ENCODE data around the gene CLTA. TPM values are rescaled to one million over a fixed set of nuclear protein-coding genes. Genes with fewer than 3 reads are reported as not detected.

The CLTA gene
- total and polyA plus RNA-seq, 2 of the 8 experiments (the other 6 are each of a cell fraction or from before 2014, with no cell fraction given) = 137 to 236 TPM

DNA sequence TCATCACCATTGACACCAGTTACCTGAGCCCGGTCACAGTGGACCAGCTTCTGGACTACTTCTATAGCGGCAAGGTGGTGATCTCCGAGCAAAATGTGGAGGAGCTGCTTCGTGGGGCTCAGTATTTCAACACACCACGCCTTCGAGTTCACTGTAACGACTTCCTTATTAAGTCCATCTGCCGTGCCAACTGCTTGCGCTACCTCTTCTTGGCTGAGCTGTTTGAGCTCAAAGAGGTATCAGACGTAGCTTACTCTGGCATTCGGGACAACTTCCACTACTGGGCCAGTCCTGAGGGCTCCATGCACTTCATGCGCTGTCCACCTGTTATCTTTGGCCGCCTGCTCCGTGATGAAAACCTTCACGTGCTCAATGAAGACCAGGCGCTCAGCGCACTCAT is 21.0 kb upstream of the CLTA start:
- ChIA-PET CTCF (ENCODE audit: partially characterized antibody) (interaction anchor here (0.6 to 10.2 kb wide), 13 partner anchors 9 to 255 kb away, joined by 3 to 153 read pairs (median 4); partner anchors contain the start of gene GLIPR2), POLR2A (ENCODE audit: partially characterized antibody) (interaction anchor here (1.6 kb wide), 1 partner anchor 21 kb away, joined by 5 read pairs; the partner anchor contains the start of gene CLTA)
- H3K4me3 ChIP-seq (ENCODE audit: extremely low read depth in 1 of 4, insufficient read depth in 2 of 4, low read depth in 3 of 4, low read length in 4 of 4) = no peak overlapping the region
- no peaks in the 10 kb centered on the region for H3K9me3 ChIP-seq (ENCODE audit: insufficient read depth in 2 of 2, low read depth in 1 of 2, low read length in 1 of 2)
- H3K79me1 ChIP-seq (ENCODE audit: low read depth, low read length) = no peaks in the 10 kb centered on the region
- no peak overlapping the region for H2BK120ac ChIP-seq (replicated peaks; ENCODE audit: low read depth, low read length)
- no peak overlapping the region for H3K4ac ChIP-seq (replicated peaks; ENCODE audit: insufficient read length, low read depth, low read length)
- no peak overlapping the region for H2AK5ac ChIP-seq (ENCODE audit: low read depth, low read length)
- H2AFZ ChIP-seq (ENCODE audit: low read length) = no peak overlapping the region
- no peak overlapping the region for H3K23ac ChIP-seq (ENCODE audit: insufficient read length)
- no peak for TF ChIP-seq SAP30 (IDR thresholded peaks at IDR 0.05; ENCODE audit: insufficient read depth, insufficient replicate concordance, low read length)
- TF ChIP-seq TCF12 (IDR thresholded peaks at IDR 0.05; ENCODE audit: low read depth, low read length) = no peak
- no peak for TF ChIP-seq PHF8 (conservative IDR thresholded peaks at IDR 0.05; ENCODE audit: low read depth, low read length)
- TF ChIP-seq EP300 (IDR thresholded peaks at IDR 0.05; ENCODE audit: borderline replicate concordance in 1 of 2, low read depth in 2 of 2, low read length in 2 of 2) = no peak
- TF ChIP-seq SIN3A (conservative IDR thresholded peaks at IDR 0.05 in 1 of 2, IDR thresholded peaks at IDR 0.05 in 1 of 2; ENCODE audit: low read depth in 1 of 2, low read length in 2 of 2) = no peak
- no peak for TF ChIP-seq E2F6 (IDR thresholded peaks at IDR 0.05)
- TF ChIP-seq EGR1 (IDR thresholded peaks at IDR 0.05; ENCODE audit: borderline replicate concordance, low read depth, low read length) = no peak
- H3K56ac ChIP-seq (replicated peaks; ENCODE audit: insufficient read length, low read depth, low read length) = no peak overlapping the region
- 89% methylated on average over 17 of the region's 17 CpGs; no CpG with 5 or more reads in 1 of the 2 experiments for WGBS, 2 experiments (ENCODE audit: extremely low coverage in 1 of 2, insufficient coverage in 1 of 2, insufficient read length in 1 of 2, insufficient replicate concordance in 2 of 2, low coverage in 1 of 2, low lambda C conversion rate in 2 of 2, missing lambda C conversion rate in 1 of 2)
- H3K79me2 ChIP-seq (ENCODE audit: control insufficient read depth in 1 of 2, insufficient read depth in 2 of 2, low read length in 2 of 2) = no peaks in the 10 kb centered on the region
- no peak overlapping the region for H3K9ac ChIP-seq (replicated peaks in 1 of 4; ENCODE audit: extremely low read depth in 1 of 4, low read depth in 3 of 4, low read length in 3 of 4)
- no peak overlapping the region for H3K4me2 ChIP-seq (ENCODE audit: insufficient read depth in 1 of 2, low read depth in 2 of 2, low read length in 2 of 2)
- H2BK20ac ChIP-seq (ENCODE audit: low read length) = no peak overlapping the region
- H4K20me1 ChIP-seq (replicated peaks in 1 of 2; ENCODE audit: control insufficient read depth in 1 of 2, insufficient read depth in 2 of 2, low read length in 2 of 2) = no peaks in the 10 kb centered on the region
- DNase-seq (ENCODE audit: low read depth in 1 of 2, low spot score in 2 of 2) = no peak
- no peak for FAIRE-seq
- H4K91ac ChIP-seq (replicated peaks; ENCODE audit: insufficient read length, low read length) = no peak overlapping the region
- no peak overlapping the region for H2BK15ac ChIP-seq (ENCODE audit: low read length)
- no peaks in the 10 kb centered on the region for H3K36me3 ChIP-seq (ENCODE audit: control insufficient read depth in 2 of 4, insufficient read depth in 4 of 4, low read length in 3 of 4)
- H3K23me2 ChIP-seq (ENCODE audit: low read depth, low read length) = peaks cover 2% of the 10 kb centered on the region; the same call in 1 of the 2 replicates
- no peak overlapping the region; the same call in 1 of the 2 replicates for H2BK5ac ChIP-seq (ENCODE audit: low read depth, low read length)
- H2BK12ac ChIP-seq (ENCODE audit: low read depth, low read length) = no peak overlapping the region
- no peak overlapping the region for H3K18ac ChIP-seq (ENCODE audit: extremely low read depth, low read length)
- H3K4me1 ChIP-seq (replicated peaks in 1 of 4; ENCODE audit: control insufficient read depth in 3 of 4, insufficient read depth in 4 of 4, low read length in 3 of 4) = peaks cover 0 to 4% (median 2%) of the 10 kb centered on the region in 4 experiments; a peak in 4 of 7 replicates
- no peaks in the 10 kb centered on the region for H3K27me3 ChIP-seq (replicated peaks in 1 of 4; ENCODE audit: control insufficient read depth in 3 of 4, extremely low read depth in 1 of 4, insufficient read depth in 3 of 4, low read length in 3 of 4)
- H4K8ac ChIP-seq (ENCODE audit: extremely low read depth, insufficient read depth, low read length) = peak overlapping the region; percentile 0; the same call in 1 of the 2 replicates
- no peak overlapping the region for H4K5ac ChIP-seq (ENCODE audit: insufficient read length, low read depth, low read length)
- H3K14ac ChIP-seq (ENCODE audit: insufficient read length) = no peak overlapping the region
- no peak overlapping the region for H3K27ac ChIP-seq (ENCODE audit: low read depth, low read length)

All from H1 (cell line).